T-helper 17 cell (primary cell): ENCODE data around the gene WDR93. TPM values are rescaled to one million over a fixed set of nuclear protein-coding genes. Genes with fewer than 3 reads are reported as not detected.
A peak's percentile ranks its signal among the peaks of the same experiment; 100 is the strongest.

Experiments used
- ATAC-seq: fragments of 150-1000 bp; cut with Tn5 transposase; 2 replicates; pipeline ENCODE4 v1.10.0; 2021; ENCODE audit warnings: mild to moderate bottlenecking, moderate library complexity
- DNase-seq, 3 donors: peaks; one replicate each; pipeline versions ENCODE4 v3.0.0 to v3.0.0-alpha.2; 2020 to 2021
- H3K9me3 ChIP-seq: one replicate; pipeline ENCODE4 v1.7.0; 2013; ENCODE audit warnings: low read length, mild to moderate bottlenecking; ENCODE audit not compliant: control insufficient read depth, poor library complexity, severe bottlenecking
- H3K27ac Mint-ChIP-seq: one replicate; pipeline ENCODE4 v1.8.0; 2022; ENCODE audit warnings: mild to moderate bottlenecking, moderate library complexity, mixed read lengths
- H3K27me3 Mint-ChIP-seq: one replicate; pipeline ENCODE4 v1.8.0; 2022; ENCODE audit warnings: mixed read lengths
- H3K36me3 Mint-ChIP-seq: one replicate; pipeline ENCODE4 v1.8.0; 2022; ENCODE audit warnings: low read depth, mixed read lengths
- H3K4me1 Mint-ChIP-seq: one replicate; pipeline ENCODE4 v1.8.0; 2022; ENCODE audit warnings: mild to moderate bottlenecking, mixed read lengths
- H3K4me3 Mint-ChIP-seq: one replicate; pipeline ENCODE4 v1.8.0; 2022; ENCODE audit warnings: mild to moderate bottlenecking, moderate library complexity, mixed read lengths
- total RNA-seq, 4 donors: library from RNA in 2 of 4; stranded (reverse) in 2 of 4; gene quantifications; one replicate each; pipeline ENCODE4 v1.2.3 and lab custom pipeline; 2022 to 2026

The WDR93 gene
- under 1 TPM in 1 of 2 donors, not detected in 1; 0.18 TPM for total RNA-seq
- 0 reads per million in 2 donors for total RNA-seq (lab: John Stamatoyannopoulos, UW)

DNA sequence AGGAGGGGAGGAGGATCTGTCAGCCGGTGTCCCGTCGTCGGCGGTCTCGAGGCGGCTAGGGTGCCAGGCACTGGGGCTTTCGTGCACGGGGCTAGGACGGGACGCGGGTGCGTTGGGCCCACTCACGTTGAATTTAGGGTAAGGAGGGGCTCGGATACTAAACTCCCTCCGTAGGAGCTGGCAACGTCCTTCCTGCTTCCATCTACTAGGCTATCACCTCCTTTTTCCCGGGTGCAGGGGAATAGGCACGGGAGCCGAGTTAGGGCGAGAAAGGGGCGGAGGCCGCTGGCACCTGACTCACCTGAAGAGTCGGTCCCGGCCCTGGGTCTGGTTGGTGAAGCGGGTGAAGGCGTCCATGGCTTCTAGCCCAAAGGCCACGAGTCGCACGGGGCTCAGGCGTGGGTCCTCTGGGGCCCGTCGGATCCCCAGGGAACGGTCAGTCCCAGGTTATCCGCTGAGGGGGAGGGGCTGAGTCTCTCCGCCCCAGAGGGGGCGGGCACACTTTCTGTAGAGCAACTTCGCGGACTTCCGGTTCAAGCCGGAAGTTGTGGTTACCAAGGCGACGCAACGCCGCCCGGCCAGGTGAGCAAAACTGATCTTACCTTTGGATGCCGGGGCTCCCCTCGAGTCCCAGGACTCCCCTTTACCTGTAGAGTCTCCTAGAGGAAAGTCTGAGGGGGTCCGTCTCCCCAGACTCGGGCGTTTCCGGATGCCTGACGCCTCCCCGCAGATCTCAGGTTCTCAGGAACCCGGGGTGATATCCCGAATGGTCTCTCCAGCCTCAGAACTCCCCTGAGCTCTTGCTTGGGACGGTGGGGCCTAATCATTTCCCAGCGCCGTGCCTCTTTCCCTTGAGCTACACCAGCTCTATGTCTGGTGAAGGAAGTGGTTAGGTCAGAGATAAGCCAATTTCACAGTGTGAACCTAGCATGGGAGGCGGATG is at the start of gene WDR93, which contains the start of gene PEX11A:
TSS of gene WDR93 (plus strand) at position 536 of the 943 bp plus-strand sequence. CDS start 10,936 bp downstream, outside the sequence.
TSS of gene PEX11A (minus strand) at position 479 of the 943 bp plus-strand sequence. CDS start at position 357, 122 bp downstream.
- peak; percentile 52 to 64 (median 52) for DNase-seq
- Mint-ChIP-seq H3K36me3 (peaks cover under 1% of the 10 kb centered on the region), H3K4me3 (peak within 1 kb of the TSS; percentile 88), H3K27ac (peak within 1 kb of the TSS; percentile 85), H3K4me1 (peaks cover 11% of the 10 kb centered on the region), H3K27me3 (no peaks in the 10 kb centered on the region)
- H3K9me3 ChIP-seq: no peaks in the 10 kb centered on the region
- ATAC-seq: peak; percentile 91

DNA sequence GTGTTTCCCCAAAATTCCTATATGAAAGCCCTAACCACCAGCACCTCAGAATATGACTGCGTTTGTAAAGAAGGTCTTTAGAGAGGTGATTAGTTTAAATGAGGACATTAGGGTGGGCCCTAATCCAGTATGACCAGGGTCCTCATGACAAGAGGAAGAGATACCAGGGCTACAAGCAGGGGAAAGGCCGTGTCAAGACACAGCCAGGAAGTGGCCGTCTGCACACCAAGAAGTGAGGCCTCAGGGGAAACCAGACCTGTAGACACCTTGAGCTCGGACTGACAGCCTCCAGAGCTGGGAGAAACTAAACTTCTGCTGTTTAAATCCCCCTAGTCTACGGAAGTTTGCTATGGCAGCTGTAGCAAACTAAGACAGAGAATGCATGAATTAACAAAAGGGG is 49.6 kb upstream of the WDR93 start:
- no peaks in the 10 kb centered on the region for H3K9me3 ChIP-seq
- H3K4me3 Mint-ChIP-seq: no peak overlapping the region
- ATAC-seq (no peak), DNase-seq (no peak)
- H3K27me3 Mint-ChIP-seq: peaks cover 4% of the 10 kb centered on the region
- peaks cover 2% of the 10 kb centered on the region for H3K4me1 Mint-ChIP-seq
- no peaks in the 10 kb centered on the region for H3K36me3 Mint-ChIP-seq
- no peak overlapping the region for H3K27ac Mint-ChIP-seq

DNA sequence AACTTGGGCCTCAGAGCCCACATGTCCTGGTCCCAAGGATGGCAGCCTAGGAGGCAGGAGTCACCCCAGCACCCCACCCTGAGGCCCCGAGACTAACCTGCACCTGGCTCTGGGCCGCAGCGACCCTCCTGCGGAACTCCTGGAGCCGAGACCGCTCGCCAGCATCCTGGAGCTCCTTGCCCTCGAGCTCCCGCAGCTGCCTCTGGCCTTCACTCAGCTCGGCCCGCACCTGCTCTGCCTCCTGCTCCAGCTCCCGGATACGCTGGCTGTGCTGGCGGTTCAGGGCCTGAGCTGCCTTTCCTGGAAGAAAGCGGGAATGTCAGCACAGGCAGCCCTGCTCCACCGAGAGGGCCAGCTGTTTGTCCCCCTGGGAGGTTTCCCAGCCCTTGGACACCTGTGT is 48.5 kb upstream of the WDR93 start:
- DNase-seq (no peak), ATAC-seq (no peak)
- H3K27ac Mint-ChIP-seq: no peak overlapping the region
- H3K36me3 Mint-ChIP-seq: no peaks in the 10 kb centered on the region
- H3K4me3 Mint-ChIP-seq: no peak overlapping the region
- peaks cover 4% of the 10 kb centered on the region for H3K27me3 Mint-ChIP-seq
- no peaks in the 10 kb centered on the region for H3K9me3 ChIP-seq
- peaks cover 4% of the 10 kb centered on the region for H3K4me1 Mint-ChIP-seq

GRCh38 chr15:89645680-89646079 is 44.9 kb upstream of the WDR93 start:
- ATAC-seq (no peak), DNase-seq (no peak)
- Mint-ChIP-seq H3K4me1 (peaks cover 6% of the 10 kb centered on the region), H3K36me3 (no peaks in the 10 kb centered on the region), H3K27ac (no peak overlapping the region), H3K4me3 (no peak overlapping the region), H3K27me3 (peaks cover 15% of the 10 kb centered on the region)
- no peaks in the 10 kb centered on the region for H3K9me3 ChIP-seq

- ATAC-seq (no peak), DNase-seq (no peak)
- H3K27me3 Mint-ChIP-seq: peaks cover 12% of the 10 kb centered on the region
- H3K9me3 ChIP-seq: no peaks in the 10 kb centered on the region
- no peaks in the 10 kb centered on the region for H3K36me3 Mint-ChIP-seq
- no peak overlapping the region for H3K27ac Mint-ChIP-seq
- no peak overlapping the region for H3K4me3 Mint-ChIP-seq
- H3K4me1 Mint-ChIP-seq: peaks cover 6% of the 10 kb centered on the region
Measured at GRCh38 chr15:89646416-89647141, 44.0 kb upstream of the WDR93 start.

GRCh38 chr15:89647191-89647851 is 43.3 kb upstream of the WDR93 start:
- Mint-ChIP-seq H3K4me3 (no peak overlapping the region), H3K27ac (peak overlapping the region; percentile 27), H3K36me3 (no peaks in the 10 kb centered on the region), H3K4me1 (peaks cover 6% of the 10 kb centered on the region), H3K27me3 (peaks cover 17% of the 10 kb centered on the region)
- DNase-seq (peak; percentile 33 to 65 (median 53)), ATAC-seq (peak; percentile 52)
- H3K9me3 ChIP-seq: no peaks in the 10 kb centered on the region

GRCh38 chr15:89648106-89649012 is 42.3 kb upstream of the WDR93 start:
- ATAC-seq: no peak
- Mint-ChIP-seq H3K27me3 (peaks cover 27% of the 10 kb centered on the region), H3K27ac (no peak overlapping the region), H3K36me3 (peaks cover 4% of the 10 kb centered on the region), H3K4me1 (peaks cover 9% of the 10 kb centered on the region), H3K4me3 (no peak overlapping the region)
- DNase-seq: no peak
- no peaks in the 10 kb centered on the region for H3K9me3 ChIP-seq

- peaks cover 35% of the 10 kb centered on the region for H3K27me3 Mint-ChIP-seq
- DNase-seq: no peak
- H3K9me3 ChIP-seq: no peaks in the 10 kb centered on the region
- peaks cover 9% of the 10 kb centered on the region for H3K4me1 Mint-ChIP-seq
- ATAC-seq: no peak
- no peak overlapping the region for H3K27ac Mint-ChIP-seq
- peaks cover 5% of the 10 kb centered on the region for H3K36me3 Mint-ChIP-seq
- no peak overlapping the region for H3K4me3 Mint-ChIP-seq
Measured at GRCh38 chr15:89649013-89649625, 41.5 kb upstream of the WDR93 start.

GRCh38 chr15:89649716-89650115 is 40.9 kb upstream of the WDR93 start:
- no peak overlapping the region for H3K27ac Mint-ChIP-seq
- ATAC-seq: no peak
- H3K36me3 Mint-ChIP-seq: peaks cover 9% of the 10 kb centered on the region
- H3K4me3 Mint-ChIP-seq: no peak overlapping the region
- H3K27me3 Mint-ChIP-seq: peaks cover 40% of the 10 kb centered on the region
- no peak for DNase-seq
- peaks cover 15% of the 10 kb centered on the region for H3K4me1 Mint-ChIP-seq
- no peaks in the 10 kb centered on the region for H3K9me3 ChIP-seq

- peaks cover 11% of the 10 kb centered on the region for H3K4me1 Mint-ChIP-seq
- DNase-seq (no peak), ATAC-seq (no peak)
- H3K4me3 Mint-ChIP-seq: no peak overlapping the region
- H3K27me3 Mint-ChIP-seq: peaks cover 58% of the 10 kb centered on the region
- H3K9me3 ChIP-seq: no peaks in the 10 kb centered on the region
- H3K36me3 Mint-ChIP-seq: peaks cover 9% of the 10 kb centered on the region
- H3K27ac Mint-ChIP-seq: no peak overlapping the region
Measured at GRCh38 chr15:89652131-89652530, 38.5 kb upstream of the WDR93 start.

DNA sequence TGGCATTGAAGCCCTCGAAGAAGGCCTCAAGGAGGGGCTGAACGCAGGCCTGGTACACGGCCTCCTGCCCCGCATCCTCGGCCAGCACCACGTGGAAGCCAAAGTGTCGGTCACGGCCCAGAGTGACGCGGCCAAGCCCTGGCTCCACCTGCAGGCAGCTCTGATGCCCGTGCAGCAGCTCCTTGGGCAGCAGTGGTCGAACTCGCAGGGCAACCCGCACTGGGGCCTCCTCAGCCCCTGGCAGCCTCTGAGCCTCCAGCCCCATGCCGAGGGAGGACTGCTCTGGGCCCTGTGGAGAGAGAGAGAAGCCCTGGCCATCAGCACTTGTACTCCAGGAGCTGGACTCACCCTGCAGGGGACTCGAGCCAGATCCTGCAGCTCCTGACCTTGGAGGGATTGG is 37.9 kb upstream of the WDR93 start:
- Mint-ChIP-seq H3K36me3 (peaks cover 9% of the 10 kb centered on the region), H3K27ac (no peak overlapping the region), H3K27me3 (peaks cover 60% of the 10 kb centered on the region), H3K4me1 (peaks cover 9% of the 10 kb centered on the region), H3K4me3 (no peak overlapping the region)
- no peak for DNase-seq
- H3K9me3 ChIP-seq: no peaks in the 10 kb centered on the region
- ATAC-seq: no peak

DNA sequence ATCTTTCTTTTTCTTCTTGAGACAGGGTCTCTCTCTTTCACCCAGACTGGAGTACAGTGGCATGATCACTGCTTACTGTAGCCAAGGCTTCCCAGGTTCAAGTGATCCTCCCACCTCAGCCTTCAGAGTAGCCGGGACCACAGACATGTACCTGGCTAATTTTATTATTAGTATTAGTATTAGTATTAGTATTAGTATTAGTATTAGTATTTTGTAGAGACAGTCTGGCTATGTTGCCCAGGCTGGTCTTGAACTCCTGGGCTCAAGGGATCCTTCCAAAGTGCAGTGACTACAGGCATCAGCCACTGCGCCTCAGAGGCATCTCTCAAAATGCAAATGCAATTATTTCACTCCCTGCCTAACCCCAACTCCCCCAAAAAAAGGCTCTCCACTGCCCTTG is 37.0 kb upstream of the WDR93 start:
- Mint-ChIP-seq H3K4me3 (no peak overlapping the region), H3K27me3 (peaks cover 66% of the 10 kb centered on the region), H3K36me3 (peaks cover 9% of the 10 kb centered on the region), H3K4me1 (peaks cover 9% of the 10 kb centered on the region), H3K27ac (no peak overlapping the region)
- ATAC-seq (no peak), DNase-seq (no peak)
- H3K9me3 ChIP-seq: no peaks in the 10 kb centered on the region
